AG09309 (cell line): ENCODE data around the gene CDC7.
"Not testable (repeated sequence)": the region's sequence is repeated elsewhere in the genome, so short reads cannot be mapped to it uniquely, and the experiment has no call there.

Experiments
- DNase-seq: peaks from one replicate; pipeline ENCODE4 v3.0.0-alpha.2; 2010; ENCODE audit warnings: low read depth
- H3K4me3 ChIP-seq: 2 replicates; pipeline ENCODE4 v1.5.1; 2011; ENCODE audit warnings: mild to moderate bottlenecking, low read depth, low read length, moderate library complexity; ENCODE audit not compliant: control insufficient read depth
- CTCF ChIP-seq: IDR thresholded peaks from 2 replicates; pipeline ENCODE4 v1.5.1; 2011; ENCODE audit warnings: mild to moderate bottlenecking, low read depth, low read length, inconsistent platforms; ENCODE audit not compliant: insufficient read depth, control insufficient read depth; ENCODE audit errors: missing control alignments

The CDC7 gene

GRCh38 chr1:91507328-91507727 is 6.7 kb downstream of the CDC7 start:
- TF ChIP-seq CTCF: no peak
- H3K4me3 ChIP-seq: no peak overlapping the region
- DNase-seq: no peak

GRCh38 chr1:91510754-91511153 is 10.1 kb downstream of the CDC7 start:
- DNase-seq: no peak
- no peak overlapping the region for H3K4me3 ChIP-seq
- no peak for TF ChIP-seq CTCF

DNA sequence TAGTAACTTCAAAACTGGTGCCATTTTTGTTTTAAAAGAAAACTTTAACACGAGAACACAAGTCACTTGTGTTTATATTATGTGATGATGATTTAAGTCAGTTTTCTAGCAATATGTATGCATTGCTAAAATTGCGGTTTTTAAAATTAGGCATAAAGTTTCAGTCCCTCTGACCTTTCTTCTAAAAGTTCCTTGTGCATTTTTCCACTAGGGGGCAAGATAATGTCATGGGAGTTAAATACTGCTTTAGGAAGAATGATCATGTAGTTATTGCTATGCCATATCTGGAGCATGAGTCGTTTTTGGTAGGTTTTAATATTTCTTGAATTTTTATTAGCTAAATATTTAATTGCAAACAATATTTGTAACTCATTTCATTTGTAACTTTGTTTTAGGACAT is 10.7 kb downstream of the CDC7 start:
- no peak overlapping the region for H3K4me3 ChIP-seq
- peak; percentile 13 for DNase-seq
- peak; percentile 68 for TF ChIP-seq CTCF

GRCh38 chr1:91513160-91513559 is 12.5 kb downstream of the CDC7 start:
- H3K4me3 ChIP-seq: no peak overlapping the region
- TF ChIP-seq CTCF: peak; percentile 31
- DNase-seq: no peak

- H3K4me3 ChIP-seq: no peak overlapping the region
- DNase-seq: no peak
- TF ChIP-seq CTCF: no peak
Measured at GRCh38 chr1:91513706-91514105, 13.1 kb downstream of the CDC7 start.

- TF ChIP-seq CTCF: no peak
- DNase-seq: no peak
- no peak overlapping the region for H3K4me3 ChIP-seq
Measured at GRCh38 chr1:91515994-91516393, 15.3 kb downstream of the CDC7 start.

DNA sequence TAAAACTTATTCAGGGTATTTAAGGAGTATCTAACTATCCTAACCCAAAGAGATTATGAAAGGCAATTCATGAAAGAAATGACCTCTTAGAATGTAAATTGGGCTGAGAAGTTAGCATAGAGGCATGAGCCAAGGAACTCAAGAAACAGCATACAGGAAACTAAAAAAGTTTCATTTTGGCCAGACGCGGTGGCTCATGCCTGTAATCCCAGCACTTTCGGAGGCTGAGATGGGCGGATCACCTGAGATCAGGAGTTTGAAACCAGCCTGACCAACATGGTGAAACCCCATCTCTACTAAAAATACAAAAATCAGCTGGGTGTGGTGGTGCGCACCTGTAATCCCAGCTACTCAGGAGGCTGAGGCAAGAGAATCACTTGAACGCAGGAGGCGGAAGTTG is 16.0 kb downstream of the CDC7 start:
- not testable (repeated sequence) for H3K4me3 ChIP-seq, DNase-seq

- not testable (repeated sequence) for DNase-seq, H3K4me3 ChIP-seq
Measured at GRCh38 chr1:91519167-91519566, 18.5 kb downstream of the CDC7 start.
